MM.1S (cell line): ENCODE measurements around the gene PODXL2.

Source experiments
- DNase-seq: peaks from one replicate; pipeline ENCODE4 v3.0.0-alpha.2; 2015
- H2AFZ ChIP-seq: fragments of 300-600 bp; sonication (generic); 2 replicates; pipeline ENCODE4 v1.6.0; 2016; ENCODE audit warnings: antibody characterized with exemption, low read length
- H3F3A ChIP-seq: fragments of 300-600 bp; sonication (generic); 2 replicates; pipeline ENCODE4 v1.6.1; 2016; ENCODE audit warnings: mild to moderate bottlenecking, antibody characterized with exemption, low read length, moderate library complexity, mixed read lengths; ENCODE audit not compliant: insufficient read depth
- H3K27ac ChIP-seq: fragments of 300-600 bp; sonication (generic); 2 replicates; pipeline ENCODE4 v1.5.1; 2016; ENCODE audit warnings: mild to moderate bottlenecking, low read length
- H3K27me3 ChIP-seq: fragments of 300-600 bp; sonication (generic); replicated peaks from 2 replicates; pipeline ENCODE4 v1.6.0; 2016; ENCODE audit warnings: low read length; ENCODE audit not compliant: insufficient read depth
- H3K36me3 ChIP-seq: fragments of 300-600 bp; sonication (generic); replicated peaks from 2 replicates; pipeline ENCODE4 v1.6.1; 2016; ENCODE audit warnings: mild to moderate bottlenecking, low read length, mixed read lengths; ENCODE audit not compliant: insufficient read depth
- H3K4me1 ChIP-seq: fragments of 300-600 bp; sonication (generic); 2 replicates; pipeline ENCODE4 v1.6.1; 2016; ENCODE audit warnings: low read length, mixed read lengths
- H3K4me2 ChIP-seq: fragments of 300-600 bp; sonication (generic); 2 replicates; pipeline ENCODE4 v1.6.0; 2016; ENCODE audit warnings: low read depth, low read length
- H3K4me3 ChIP-seq: fragments of 300-600 bp; sonication (generic); 2 replicates; pipeline ENCODE4 v1.5.1; 2016; ENCODE audit warnings: low read length, mixed read lengths
- H3K79me2 ChIP-seq: fragments of 300-600 bp; sonication (generic); 2 replicates; pipeline ENCODE4 v1.6.1; 2016; ENCODE audit warnings: mixed run types, low read length, mixed read lengths
- H3K9ac ChIP-seq: fragments of 300-600 bp; sonication (generic); 2 replicates; pipeline ENCODE4 v1.6.1; 2016; ENCODE audit warnings: low read length, mixed read lengths
- H3K9me2 ChIP-seq: fragments of 300-600 bp; sonication (generic); replicated peaks from 2 replicates; pipeline ENCODE4 v1.6.1; 2016; ENCODE audit warnings: mild to moderate bottlenecking, low read length, mixed read lengths; ENCODE audit not compliant: insufficient read depth
- H3K9me3 ChIP-seq: fragments of 300-600 bp; sonication (generic); replicated peaks from 2 replicates; pipeline ENCODE4 v1.6.1; 2016; ENCODE audit warnings: mild to moderate bottlenecking, low read length, mixed read lengths; ENCODE audit not compliant: insufficient read depth
- H4K20me1 ChIP-seq: fragments of 300-600 bp; sonication (generic); 2 replicates; pipeline ENCODE4 v1.6.1; 2016; ENCODE audit warnings: mild to moderate bottlenecking, low read length, moderate library complexity, mixed read lengths; ENCODE audit not compliant: insufficient read depth
- EZH2 ChIP-seq: fragments of 300-600 bp; sonication (generic); optimal IDR thresholded peaks from 2 replicates; pipeline ENCODE3; 2017; ENCODE audit warnings: low read depth, mild to moderate bottlenecking, antibody characterized with exemption, low read length, mixed read lengths
- EZH2phosphoT487 ChIP-seq: fragments of 300-600 bp; sonication (generic); IDR thresholded peaks from 2 replicates; pipeline ENCODE4 v1.6.1; 2018; ENCODE audit warnings: antibody characterized with exemption, low read length
- TF ChIP-seq, protein P1 (sequence below): fragments of 300-600 bp; sonication (generic); IDR thresholded peaks from 2 replicates; pipeline ENCODE4 v1.5.1; 2016; ENCODE audit warnings: antibody characterized with exemption, low read length, mixed read lengths

Gene PODXL2

GRCh38 chr3:127669541-127670228 lies 40.7 kb downstream of the PODXL2 start:
- no peaks in the 10 kb centered on the region for H3K36me3 ChIP-seq

DNA sequence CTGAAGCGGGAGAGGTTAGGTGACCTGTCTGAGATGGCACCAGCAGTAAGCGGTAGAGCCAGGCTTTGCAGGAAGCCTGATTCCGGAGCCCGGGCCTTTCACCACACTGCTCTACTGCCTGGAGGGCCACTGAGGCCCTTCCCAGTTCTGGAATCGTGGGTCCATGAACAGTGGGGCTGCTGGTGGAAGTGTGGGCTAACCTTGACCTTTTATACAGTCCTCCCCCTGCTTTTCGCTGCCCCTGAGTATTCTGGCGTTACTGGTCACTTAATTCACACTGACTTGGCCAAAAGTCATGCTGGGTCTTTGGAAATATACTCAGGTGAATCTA lies 41.2 kb downstream of the PODXL2 start:
- Histone ChIP-seq H3K9me3 (no peaks in the 10 kb centered on the region), H3K4me2 (no peak overlapping the region), H3K4me3 (no peak overlapping the region), H3K4me1 (0 out of 2 replicates have a peak, but pooled peaks cover 5% of the 10 kb centered on the region), H3F3A (no peaks in the 10 kb centered on the region), H3K27me3 (no peaks in the 10 kb centered on the region), H3K9me2 (no peaks in the 10 kb centered on the region), H4K20me1 (no peaks in the 10 kb centered on the region), H2AFZ (no peak overlapping the region), H3K36me3 (no peaks in the 10 kb centered on the region), H3K79me2 (no peaks in the 10 kb centered on the region; the same call in 1 of the 2 replicates), H3K9ac (no peak overlapping the region), H3K27ac (no peak overlapping the region)
- TF ChIP-seq EZH2phosphoT487: no peak
- TF ChIP-seq, protein P1, sequence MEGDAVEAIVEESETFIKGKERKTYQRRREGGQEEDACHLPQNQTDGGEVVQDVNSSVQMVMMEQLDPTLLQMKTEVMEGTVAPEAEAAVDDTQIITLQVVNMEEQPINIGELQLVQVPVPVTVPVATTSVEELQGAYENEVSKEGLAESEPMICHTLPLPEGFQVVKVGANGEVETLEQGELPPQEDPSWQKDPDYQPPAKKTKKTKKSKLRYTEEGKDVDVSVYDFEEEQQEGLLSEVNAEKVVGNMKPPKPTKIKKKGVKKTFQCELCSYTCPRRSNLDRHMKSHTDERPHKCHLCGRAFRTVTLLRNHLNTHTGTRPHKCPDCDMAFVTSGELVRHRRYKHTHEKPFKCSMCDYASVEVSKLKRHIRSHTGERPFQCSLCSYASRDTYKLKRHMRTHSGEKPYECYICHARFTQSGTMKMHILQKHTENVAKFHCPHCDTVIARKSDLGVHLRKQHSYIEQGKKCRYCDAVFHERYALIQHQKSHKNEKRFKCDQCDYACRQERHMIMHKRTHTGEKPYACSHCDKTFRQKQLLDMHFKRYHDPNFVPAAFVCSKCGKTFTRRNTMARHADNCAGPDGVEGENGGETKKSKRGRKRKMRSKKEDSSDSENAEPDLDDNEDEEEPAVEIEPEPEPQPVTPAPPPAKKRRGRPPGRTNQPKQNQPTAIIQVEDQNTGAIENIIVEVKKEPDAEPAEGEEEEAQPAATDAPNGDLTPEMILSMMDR: no peak
- no peak for TF ChIP-seq EZH2
- DNase-seq: no peak

More at GRCh38 chr3:127669541-127670228, 40.7 kb downstream of the PODXL2 start:
- no peaks in the 10 kb centered on the region for H3K9me3 ChIP-seq
- no peaks in the 10 kb centered on the region for H4K20me1 ChIP-seq
- no peak overlapping the region for H3K4me2 ChIP-seq
- no peak overlapping the region for H3K27ac ChIP-seq
- DNase-seq: no peak
- H3K9ac ChIP-seq: no peak overlapping the region
- H3K27me3 ChIP-seq: no peaks in the 10 kb centered on the region
- H3K79me2 ChIP-seq: no peaks in the 10 kb centered on the region; the same call in 1 of the 2 replicates
- no peaks in the 10 kb centered on the region for H3K9me2 ChIP-seq
- H3F3A ChIP-seq: no peaks in the 10 kb centered on the region
- no peak for TF ChIP-seq EZH2
- TF ChIP-seq, protein P1: no peak
- TF ChIP-seq EZH2phosphoT487: no peak
- no peak overlapping the region for H3K4me3 ChIP-seq
- H3K4me1 ChIP-seq: 0 out of 2 replicates have a peak, but pooled peaks cover 5% of the 10 kb centered on the region
- no peak overlapping the region for H2AFZ ChIP-seq

DNA sequence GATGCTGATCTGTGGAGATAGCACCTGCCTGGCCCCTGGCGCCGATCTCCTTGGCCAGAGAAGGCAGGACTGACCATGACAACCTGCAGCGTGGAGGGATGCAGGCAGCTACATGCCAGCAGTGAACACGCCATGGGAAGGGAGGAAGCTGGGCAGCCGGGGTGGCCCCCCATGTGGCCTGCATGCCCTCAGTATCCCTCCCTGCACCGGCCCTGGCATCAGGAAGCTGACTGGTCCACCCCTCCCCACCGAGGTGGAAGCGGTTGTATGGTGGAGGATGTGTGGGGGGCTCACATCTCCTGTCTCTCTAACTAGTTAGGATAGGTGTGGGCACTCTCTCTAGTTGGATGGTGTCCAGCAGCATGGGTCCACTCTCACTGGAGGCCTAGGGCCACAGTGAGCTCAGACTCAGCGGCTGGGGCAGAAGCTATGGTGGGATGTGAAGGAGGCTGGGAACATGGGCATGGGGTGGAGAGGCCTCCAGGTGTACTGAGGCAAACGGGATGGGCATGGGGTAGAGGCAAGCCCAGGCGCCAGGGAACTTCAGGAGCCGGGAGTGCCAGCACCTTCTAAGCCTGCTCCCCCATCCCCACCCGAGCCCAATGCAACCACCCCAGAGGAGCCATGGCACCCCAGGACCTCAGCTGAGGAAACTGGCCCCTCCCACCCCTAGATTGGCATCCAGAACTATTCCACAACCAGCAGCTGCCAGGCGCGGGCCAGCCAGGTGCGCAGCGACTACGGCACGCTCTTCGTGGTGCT lies 42.0 kb downstream of the PODXL2 start:
- H3K4me3 ChIP-seq: no peak overlapping the region
- H3K9ac ChIP-seq: no peak overlapping the region
- H4K20me1 ChIP-seq: no peaks in the 10 kb centered on the region

More for the DNA sequence above, 42.0 kb downstream of the PODXL2 start:
- no peak for TF ChIP-seq EZH2
- TF ChIP-seq, protein P1: no peak
- TF ChIP-seq EZH2phosphoT487: no peak
- H3K79me2 ChIP-seq: no peaks in the 10 kb centered on the region; the same call in 1 of the 2 replicates
- H3K27ac ChIP-seq: no peak overlapping the region
- no peak for DNase-seq
- H3K4me2 ChIP-seq: peak overlapping the region; percentile 100; the same call in 1 of the 2 replicates
- no peaks in the 10 kb centered on the region for H3K27me3 ChIP-seq
- H3K36me3 ChIP-seq: no peaks in the 10 kb centered on the region
- no peak overlapping the region for H2AFZ ChIP-seq
- H3K9me2 ChIP-seq: no peaks in the 10 kb centered on the region
- H3F3A ChIP-seq: no peaks in the 10 kb centered on the region
- H3K9me3 ChIP-seq: no peaks in the 10 kb centered on the region
- 0 out of 2 replicates have a peak, but pooled peaks cover 5% of the 10 kb centered on the region for H3K4me1 ChIP-seq
